K562 (cell line): Measurements from ENCODE around the gene PCCA. TPM values are rescaled to one million over a fixed set of nuclear protein-coding genes. Genes with fewer than 3 reads are reported as not detected.

Experiments used
- ATAC-seq: fragments of 200-7000 bp; cut with Tn5 transposase; 3 replicates; pipeline ENCODE4 v1.9.1; 2020; ENCODE audit warnings: moderate library complexity
- BruUV-seq: library from RNA; stranded (reverse); fragments of 400-500 nt; replicated peaks from 2 replicates; lab custom pipeline; 2021; lab: Mats Ljungman, UMichigan
- CTCF ChIA-PET: fragments of 300-600 bp; formaldehyde crosslinking; extraction: SDS; loops from one replicate; lab custom pipeline; 2021; ENCODE audit warnings: low intra/inter-chr PET ratio; lab: Yijun Ruan, JAX
- POLR2A ChIA-PET: fragments of 300-600, 350-650 bp; sonication (Branson Sonifier 250); formaldehyde crosslinking; extraction: SDS; loops from one replicate; lab custom pipeline; 2021; ENCODE audit warnings: antibody characterized with exemption, inconsistent platforms; lab: Yijun Ruan, JAX
- DNase-seq, 4 experiments: peaks; one replicate each; pipeline versions ENCODE4 v3.0.0 to v3.0.0-alpha.2; 2011 to 2018; ENCODE audit warnings: low spot score in 3 of 4, mixed read lengths in 3 of 4; ENCODE audit errors: extremely low read depth in 1 of 4
- FAIRE-seq: peaks from 2 replicates; lab custom pipeline; 2011; peaks lifted over from hg19 to GRCh38; lab: Jason Lieb, UNC
- H2AFZ ChIP-seq: 2 replicates; pipeline ENCODE4 v1.6.0; 2011; ENCODE audit warnings: low read depth, low read length, control low read depth, inconsistent platforms
- H3K27ac ChIP-seq: fragments of 200-600 bp; 3 replicates; pipeline ENCODE4 v1.8.0; 2011; ENCODE audit warnings: low read depth, mild to moderate bottlenecking, control low read depth, inconsistent platforms, low read length, moderate library complexity, mixed read lengths; ENCODE audit errors: extremely low read depth
- H3K27me3 ChIP-seq, 2 experiments: fragments of 300-600 bp in 1 of 2; 2 replicates in 1 of 2; 3 replicates in 1 of 2; pipeline versions ENCODE4 v1.6.0 to v1.8.0; 2011; ENCODE audit warnings: inconsistent platforms in 2 of 2, low read length in 2 of 2, mild to moderate bottlenecking in 1 of 2, mixed read lengths in 1 of 2, moderate library complexity in 1 of 2; ENCODE audit not compliant: control insufficient read depth in 2 of 2, insufficient read depth in 2 of 2
- H3K36me3 ChIP-seq: fragments of 300-600 bp; 3 replicates; pipeline ENCODE4 v1.8.0; 2011; ENCODE audit warnings: mild to moderate bottlenecking, low read length, inconsistent platforms; ENCODE audit not compliant: control insufficient read depth, insufficient read depth
- H3K4me1 ChIP-seq, 2 experiments: fragments of 200-600 bp in 1 of 2; replicated peaks in 1 of 2; 2 replicates in 1 of 2; 3 replicates in 1 of 2; pipeline versions ENCODE4 v1.5.1 to v1.8.0; 2011; ENCODE audit warnings: inconsistent platforms in 2 of 2, low read length in 2 of 2, mild to moderate bottlenecking in 1 of 2, mixed read lengths in 1 of 2, moderate library complexity in 1 of 2; ENCODE audit not compliant: control insufficient read depth in 2 of 2, insufficient read depth in 2 of 2
- H3K4me2 ChIP-seq: 2 replicates; pipeline ENCODE4 v1.6.1; 2011; ENCODE audit warnings: low read length, control low read depth, inconsistent platforms, mixed read lengths; ENCODE audit not compliant: insufficient read depth
- H3K4me3 ChIP-seq: fragments of 200-600 bp; sonication (generic), shearing (Covaris generic); 2 replicates; pipeline ENCODE4 v1.5.1; 2016; ENCODE audit warnings: control low read depth, inconsistent platforms
- H3K79me2 ChIP-seq: fragments of 200-600 bp; 3 replicates; pipeline ENCODE4 v1.8.0; 2011; ENCODE audit warnings: low read length, inconsistent platforms; ENCODE audit not compliant: control insufficient read depth, insufficient read depth
- H3K9ac ChIP-seq, 2 experiments: 2 replicates each; pipeline versions ENCODE4 v1.6.0 to v1.6.1; 2011; ENCODE audit warnings: low read depth in 2 of 2, low read length in 2 of 2, control low read depth in 1 of 2, inconsistent platforms in 1 of 2, mild to moderate bottlenecking in 1 of 2, mixed read lengths in 1 of 2; ENCODE audit not compliant: insufficient read depth in 1 of 2
- H3K9me1 ChIP-seq: one replicate; pipeline ENCODE4 v1.6.0; 2011; ENCODE audit warnings: inconsistent platforms, mild to moderate bottlenecking, low read length, moderate library complexity; ENCODE audit not compliant: control insufficient read depth, insufficient read depth
- H3K9me3 ChIP-seq: replicated peaks from 2 replicates; pipeline ENCODE4 v1.5.1; 2011; ENCODE audit warnings: low read depth, low read length, inconsistent platforms; ENCODE audit not compliant: control insufficient read depth, insufficient read depth
- H4K20me1 ChIP-seq: replicated peaks from 2 replicates; pipeline ENCODE4 v1.6.1; 2011; ENCODE audit warnings: low read length, inconsistent platforms, mixed read lengths; ENCODE audit not compliant: control insufficient read depth, insufficient read depth
- BHLHE40 ChIP-seq: IDR thresholded peaks from 2 replicates; pipeline ENCODE4 v1.6.1; 2011; ENCODE audit warnings: low read length, improper control_type of control experiment
- HEY1 ChIP-seq: fragments of 250-450 bp; sonication (Bioruptor Pico); IDR thresholded peaks from 2 replicates; pipeline ENCODE4 v1.5.0; 2020; ENCODE audit warnings: mild to moderate bottlenecking, moderate library complexity, borderline replicate concordance
- NCOA1 ChIP-seq: fragments of 450-650 bp; IDR thresholded peaks from 2 replicates; pipeline ENCODE4 v1.6.1; 2016; ENCODE audit warnings: low read depth
- ZNF140 ChIP-seq: fragments of 250-450 bp; sonication (Bioruptor Pico); IDR thresholded peaks from 2 replicates; pipeline ENCODE4 v1.8.0; 2021; ENCODE audit warnings: moderate library complexity, mild to moderate bottlenecking, inconsistent platforms
- ZNF224 ChIP-seq: sonication (generic); formaldehyde crosslinking; IDR thresholded peaks from 2 replicates; pipeline ENCODE4 v1.8.0; 2022; ENCODE audit warnings: mild to moderate bottlenecking, missing genetic modification reagents
- ZNF507 ChIP-seq: conservative IDR thresholded peaks from 2 replicates; pipeline ENCODE4 v1.6.1; 2017; ENCODE audit warnings: missing genetic modification characterization, missing compliant biosample characterization
- ZNF589 ChIP-seq: fragments of 200-800 bp; sonication (Bioruptor generic); IDR thresholded peaks from 2 replicates; pipeline ENCODE4 v1.6.1; 2016; ENCODE audit warnings: low read depth, missing genetic modification characterization, missing compliant biosample characterization
- ZNF780A ChIP-seq: fragments of 250-450 bp; sonication (Bioruptor Pico); IDR thresholded peaks from 2 replicates; pipeline ENCODE4 v1.5.0; 2021; ENCODE audit warnings: mild to moderate bottlenecking
- WGBS: fragments of 100-300 bp; shearing (Covaris generic); methylation state at CpG from one replicate; pipeline ENCODE4 v1.1.6; 2016; ENCODE audit warnings: low coverage, mixed read lengths; ENCODE audit not compliant: insufficient coverage; ENCODE audit errors: missing lambda C conversion rate; 5-methylcytosine and 5-hydroxymethylcytosine counted together
- in situ Hi-C: fragments of 300-500 bp; cut with MboI; formaldehyde crosslinking; loops from 4 replicates; pipeline ENCODE4 v1.15.0; 2018; ENCODE audit warnings: inconsistent platforms, mixed read lengths
- intact Hi-C: fragments of 100-400 bp; cut with micrococcal nuclease; formaldehyde crosslinking; loops from 2 replicates; pipeline ENCODE4 v1.14.2; 2022
- polyA plus RNA-seq, 8 experiments: library from polyadenylated mRNA; depleted of rRNA in 4 of 8; stranded (reverse) in 5 of 8; unstranded in 3 of 8; fragments of >200 nt; fragmentation: Nextera tagmentation in 2 of 8; fragmentation: Illumina TruSeq in 1 of 8; extraction: Ambion mirVana in 2 of 8; extraction: Trizol in 1 of 8; gene quantifications; 2 replicates each; pipeline versions ENCODE4 v1.2.1 to v1.2.3, GENCODE V29; 2011 to 2014; ENCODE audit warnings: inconsistent platforms in 1 of 8, missing spikeins in 1 of 8
- total RNA-seq, 7 experiments: library from RNA; depleted of rRNA in 6 of 7; stranded (reverse); fragments of >200 nt in 6 of 7; fragmentation: Illumina TruSeq in 2 of 7; extraction: Trizol in 2 of 7; gene quantifications; 2 replicates each; pipeline versions ENCODE4 v1.2.1 to v1.2.3, GENCODE V29; 2011 to 2021; ENCODE audit warnings: low replicate concordance in 1 of 7
- TF ChIP-seq, protein P1 (sequence below): fragments of 450-650 bp; formaldehyde crosslinking; IDR thresholded peaks from 2 replicates; pipeline ENCODE4 v1.4.0; 2020; ENCODE audit warnings: mild to moderate bottlenecking
- TF ChIP-seq, protein P2 (sequence below): fragments of 150-350 bp; conservative IDR thresholded peaks from 2 replicates; pipeline ENCODE4 v1.6.1; 2014; ENCODE audit warnings: low read length
- TF ChIP-seq, protein P3 (sequence below), 2 experiments: fragments of 450-650 bp in 1 of 2; sonication (generic) in 1 of 2; formaldehyde crosslinking in 1 of 2; IDR thresholded peaks in 1 of 2; conservative IDR thresholded peaks in 1 of 2; 2 replicates each; pipeline versions ENCODE4 v1.6.1 to v1.8.1; 2016 to 2023; ENCODE audit warnings: mild to moderate bottlenecking in 2 of 2, moderate library complexity in 2 of 2, inconsistent platforms in 1 of 2, missing genetic modification reagents in 1 of 2
- TF ChIP-seq, protein P4 (sequence below): sonication (generic); formaldehyde crosslinking; IDR thresholded peaks from 2 replicates; pipeline ENCODE4 v1.8.0; 2022; ENCODE audit warnings: mild to moderate bottlenecking, missing genetic modification reagents
- TF ChIP-seq, protein P5 (sequence below): fragments of 450-650 bp; IDR thresholded peaks from 2 replicates; pipeline ENCODE4 v1.6.1; 2014; ENCODE audit warnings: low read depth, mild to moderate bottlenecking, moderate library complexity, borderline replicate concordance

Gene PCCA
- total and polyA plus RNA-seq, 9 of the 15 experiments (the other 6 are each of a cell fraction or from before 2014, with no cell fraction given), result 5.2 to 14.1 (median 9.7) TPM

DNA sequence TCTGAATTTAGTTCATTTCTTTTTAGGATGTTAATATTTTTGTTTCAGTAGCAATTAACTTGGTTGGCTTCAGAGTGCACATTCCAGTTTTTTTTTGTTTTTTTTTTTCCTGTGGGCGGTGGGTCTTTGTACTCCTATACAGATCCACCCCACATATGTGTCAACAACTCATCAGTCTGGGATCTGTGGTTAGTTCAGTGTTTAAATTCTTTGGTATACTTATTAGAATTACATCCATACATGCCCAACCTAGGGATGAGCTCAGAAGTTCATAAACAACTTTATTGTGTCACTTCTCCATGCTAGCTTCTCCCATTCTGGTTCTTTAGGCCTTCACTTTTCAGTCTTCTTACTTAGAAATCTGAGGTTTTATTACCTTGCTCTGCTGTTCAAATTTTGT is 50.9 kb downstream of the PCCA start (continued):
- TF ChIP-seq, protein P1, sequence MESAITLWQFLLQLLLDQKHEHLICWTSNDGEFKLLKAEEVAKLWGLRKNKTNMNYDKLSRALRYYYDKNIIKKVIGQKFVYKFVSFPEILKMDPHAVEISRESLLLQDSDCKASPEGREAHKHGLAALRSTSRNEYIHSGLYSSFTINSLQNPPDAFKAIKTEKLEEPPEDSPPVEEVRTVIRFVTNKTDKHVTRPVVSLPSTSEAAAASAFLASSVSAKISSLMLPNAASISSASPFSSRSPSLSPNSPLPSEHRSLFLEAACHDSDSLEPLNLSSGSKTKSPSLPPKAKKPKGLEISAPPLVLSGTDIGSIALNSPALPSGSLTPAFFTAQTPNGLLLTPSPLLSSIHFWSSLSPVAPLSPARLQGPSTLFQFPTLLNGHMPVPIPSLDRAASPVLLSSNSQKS, result no peak
- TF ChIP-seq ZNF780A (CRISPR knock-in tag) (no peak), BHLHE40 (no peak), HEY1 (CRISPR knock-in tag) (no peak), ZNF507 (tag) (no peak), ZNF589 (CRISPR knock-in tag) (no peak), NCOA1 (no peak)

DNA sequence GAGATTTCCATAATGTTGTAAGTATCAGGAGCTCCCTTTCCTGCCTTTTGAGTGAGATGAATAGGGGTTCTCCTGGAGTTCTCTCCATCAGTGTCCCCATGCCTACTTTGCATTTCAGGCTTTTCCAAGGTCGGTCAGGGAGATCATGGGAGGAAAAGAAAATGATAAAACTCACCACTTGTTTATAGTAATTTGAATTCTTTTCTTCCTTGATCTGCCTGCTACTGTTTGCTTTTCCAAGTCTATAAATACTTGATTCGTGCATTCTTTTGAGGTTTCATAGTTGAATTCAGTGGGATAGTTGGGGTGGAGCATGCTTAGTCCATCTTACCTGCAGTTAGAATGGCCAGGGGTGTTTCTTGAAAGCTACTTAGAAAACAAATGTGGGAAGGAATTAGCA is 51.5 kb downstream of the PCCA start:
- 5% methylated on average over 2 of the region's 2 CpGs for WGBS
- TF ChIP-seq, protein P2, sequence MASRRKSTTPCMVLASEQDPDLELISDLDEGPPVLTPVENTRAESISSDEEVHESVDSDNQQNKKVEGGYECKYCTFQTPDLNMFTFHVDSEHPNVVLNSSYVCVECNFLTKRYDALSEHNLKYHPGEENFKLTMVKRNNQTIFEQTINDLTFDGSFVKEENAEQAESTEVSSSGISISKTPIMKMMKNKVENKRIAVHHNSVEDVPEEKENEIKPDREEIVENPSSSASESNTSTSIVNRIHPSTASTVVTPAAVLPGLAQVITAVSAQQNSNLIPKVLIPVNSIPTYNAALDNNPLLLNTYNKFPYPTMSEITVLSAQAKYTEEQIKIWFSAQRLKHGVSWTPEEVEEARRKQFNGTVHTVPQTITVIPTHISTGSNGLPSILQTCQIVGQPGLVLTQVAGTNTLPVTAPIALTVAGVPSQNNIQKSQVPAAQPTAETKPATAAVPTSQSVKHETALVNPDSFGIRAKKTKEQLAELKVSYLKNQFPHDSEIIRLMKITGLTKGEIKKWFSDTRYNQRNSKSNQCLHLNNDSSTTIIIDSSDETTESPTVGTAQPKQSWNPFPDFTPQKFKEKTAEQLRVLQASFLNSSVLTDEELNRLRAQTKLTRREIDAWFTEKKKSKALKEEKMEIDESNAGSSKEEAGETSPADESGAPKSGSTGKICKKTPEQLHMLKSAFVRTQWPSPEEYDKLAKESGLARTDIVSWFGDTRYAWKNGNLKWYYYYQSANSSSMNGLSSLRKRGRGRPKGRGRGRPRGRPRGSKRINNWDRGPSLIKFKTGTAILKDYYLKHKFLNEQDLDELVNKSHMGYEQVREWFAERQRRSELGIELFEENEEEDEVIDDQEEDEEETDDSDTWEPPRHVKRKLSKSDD, result no peak
- TF ChIP-seq, protein P3, sequence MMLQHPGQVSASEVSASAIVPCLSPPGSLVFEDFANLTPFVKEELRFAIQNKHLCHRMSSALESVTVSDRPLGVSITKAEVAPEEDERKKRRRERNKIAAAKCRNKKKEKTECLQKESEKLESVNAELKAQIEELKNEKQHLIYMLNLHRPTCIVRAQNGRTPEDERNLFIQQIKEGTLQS (IDR thresholded peaks at IDR 0.05), result no peak
- TF ChIP-seq, protein P3 (CRISPR knock-in tag; conservative IDR thresholded peaks at IDR 0.05), result no peak
- TF ChIP-seq, protein P4, sequence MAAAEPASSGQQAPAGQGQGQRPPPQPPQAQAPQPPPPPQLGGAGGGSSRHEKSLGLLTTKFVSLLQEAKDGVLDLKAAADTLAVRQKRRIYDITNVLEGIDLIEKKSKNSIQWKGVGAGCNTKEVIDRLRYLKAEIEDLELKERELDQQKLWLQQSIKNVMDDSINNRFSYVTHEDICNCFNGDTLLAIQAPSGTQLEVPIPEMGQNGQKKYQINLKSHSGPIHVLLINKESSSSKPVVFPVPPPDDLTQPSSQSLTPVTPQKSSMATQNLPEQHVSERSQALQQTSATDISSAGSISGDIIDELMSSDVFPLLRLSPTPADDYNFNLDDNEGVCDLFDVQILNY (CRISPR knock-in tag), result no peak
- TF ChIP-seq, protein P5, sequence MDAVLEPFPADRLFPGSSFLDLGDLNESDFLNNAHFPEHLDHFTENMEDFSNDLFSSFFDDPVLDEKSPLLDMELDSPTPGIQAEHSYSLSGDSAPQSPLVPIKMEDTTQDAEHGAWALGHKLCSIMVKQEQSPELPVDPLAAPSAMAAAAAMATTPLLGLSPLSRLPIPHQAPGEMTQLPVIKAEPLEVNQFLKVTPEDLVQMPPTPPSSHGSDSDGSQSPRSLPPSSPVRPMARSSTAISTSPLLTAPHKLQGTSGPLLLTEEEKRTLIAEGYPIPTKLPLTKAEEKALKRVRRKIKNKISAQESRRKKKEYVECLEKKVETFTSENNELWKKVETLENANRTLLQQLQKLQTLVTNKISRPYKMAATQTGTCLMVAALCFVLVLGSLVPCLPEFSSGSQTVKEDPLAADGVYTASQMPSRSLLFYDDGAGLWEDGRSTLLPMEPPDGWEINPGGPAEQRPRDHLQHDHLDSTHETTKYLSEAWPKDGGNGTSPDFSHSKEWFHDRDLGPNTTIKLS, result no peak
- TF ChIP-seq ZNF140 (CRISPR knock-in tag) (no peak), ZNF224 (CRISPR knock-in tag) (no peak)

More for the DNA sequence above, 51.5 kb downstream of the PCCA start:
- ChIA-PET CTCF (no interaction called here), POLR2A (no interaction called here)
- Histone ChIP-seq H4K20me1 (no peaks in the 10 kb centered on the region), H3K9ac (no peak overlapping the region), H3K36me3 (no peaks in the 10 kb centered on the region), H3K27me3 (no peaks in the 10 kb centered on the region), H3K79me2 (no peaks in the 10 kb centered on the region), H3K4me2 (no peak overlapping the region), H3K27ac (no peak overlapping the region), H3K9me3 (no peaks in the 10 kb centered on the region), H3K9me1 (no peaks in the 10 kb centered on the region), H2AFZ (no peak overlapping the region), H3K4me3 (no peak overlapping the region), H3K4me1 (no peaks in the 10 kb centered on the region)
- in situ Hi-C loops, result no loop called here
- no TSS peak for BruUV-seq
- DNase-seq (no peak), FAIRE-seq (no peak), ATAC-seq (no peak)
- intact Hi-C loops, result no loop called here
